ENCODE measurements around the gene PKP4. TPM values are rescaled to one million over a fixed set of nuclear protein-coding genes. Genes with fewer than 3 reads are reported as not detected.

PKP4 gene
- total RNA-seq, 1 donor from 2014 or later, result 142 TPM

- no peak for DNase-seq (ENCODE audit: low spot score)
These were observed 259.5 kb downstream of the PKP4 start for GRCh38 chr2:158716121-158716791.

- no peak for DNase-seq (ENCODE audit: low spot score)
These were observed 260.2 kb downstream of the PKP4 start for GRCh38 chr2:158716921-158717320.

GRCh38 chr2:158717366-158718195 lies 260.8 kb downstream of the PKP4 start:
- DNase-seq (ENCODE audit: low spot score), result no peak

GRCh38 chr2:158718196-158718585 lies 261.4 kb downstream of the PKP4 start:
- DNase-seq (ENCODE audit: low spot score), result no peak

GRCh38 chr2:158718851-158719250 lies 262.1 kb downstream of the PKP4 start:
- no peak for DNase-seq (ENCODE audit: low spot score)

- DNase-seq (ENCODE audit: low spot score), result no peak
These were observed 262.7 kb downstream of the PKP4 start for GRCh38 chr2:158719403-158719802.

GRCh38 chr2:158722266-158723105 lies 265.7 kb downstream of the PKP4 start:
- no peak for DNase-seq (ENCODE audit: low spot score)

- no peak for DNase-seq (ENCODE audit: low spot score)
These were observed 266.6 kb downstream of the PKP4 start for GRCh38 chr2:158723181-158723838.

GRCh38 chr2:158723921-158724802 lies 267.4 kb downstream of the PKP4 start:
- peak; percentile 62 for DNase-seq (ENCODE audit: low spot score)

- DNase-seq (ENCODE audit: low spot score), result no peak
These were observed 268.1 kb downstream of the PKP4 start for GRCh38 chr2:158724803-158725381.

- DNase-seq (ENCODE audit: low spot score), result no peak
These were observed 268.7 kb downstream of the PKP4 start for GRCh38 chr2:158725441-158725891.

GRCh38 chr2:158726911-158727592 lies 270.3 kb downstream of the PKP4 start:
- DNase-seq (ENCODE audit: low spot score), result no peak

GRCh38 chr2:158728422-158728821 lies 271.7 kb downstream of the PKP4 start:
- DNase-seq (ENCODE audit: low spot score), result no peak

GRCh38 chr2:158729451-158729850 lies 272.7 kb downstream of the PKP4 start:
- no peak for DNase-seq (ENCODE audit: low spot score)

GRCh38 chr2:158729873-158730620 lies 273.3 kb downstream of the PKP4 start:
- no peak for DNase-seq (ENCODE audit: low spot score)

- DNase-seq (ENCODE audit: low spot score), result no peak
These were observed 273.9 kb downstream of the PKP4 start for GRCh38 chr2:158730621-158731140.

- no peak for DNase-seq (ENCODE audit: low spot score)
These were observed 274.6 kb downstream of the PKP4 start for GRCh38 chr2:158731386-158731785.
